NCI-H748 (cell line): ENCODE measurements around the gene TAGLN2.

Experiments used
- DNase-seq: peaks from one replicate; lab custom pipeline; 2025; ENCODE audit not compliant: unreplicated experiment; lab: John Stamatoyannopoulos, UW

The TAGLN2 gene

GRCh38 chr1:159936273-159936904 lies 11.1 kb upstream of the TAGLN2 start:
- DNase-seq, result peak; percentile 60

GRCh38 chr1:159935719-159936272 lies 10.5 kb upstream of the TAGLN2 start:
- no peak for DNase-seq

GRCh38 chr1:159935305-159935704 lies 10.0 kb upstream of the TAGLN2 start:
- DNase-seq, result no peak

- DNase-seq, result no peak
Measured at GRCh38 chr1:159934136-159935039, 9.1 kb upstream of the TAGLN2 start.

- no peak for DNase-seq
Measured at GRCh38 chr1:159933347-159933746, 8.0 kb upstream of the TAGLN2 start.

- no peak for DNase-seq
Measured at GRCh38 chr1:159932296-159933285, 7.3 kb upstream of the TAGLN2 start.

GRCh38 chr1:159931795-159932173 lies 6.5 kb upstream of the TAGLN2 start:
- no peak for DNase-seq

GRCh38 chr1:159931101-159931794 lies 5.9 kb upstream of the TAGLN2 start:
- no peak for DNase-seq

- DNase-seq, result no peak
Measured at GRCh38 chr1:159930634-159931033, 5.3 kb upstream of the TAGLN2 start.

GRCh38 chr1:159930216-159930615 lies 4.9 kb upstream of the TAGLN2 start:
- no peak for DNase-seq

- no peak for DNase-seq
Measured at GRCh38 chr1:159929155-159930051, 4.1 kb upstream of the TAGLN2 start.

- DNase-seq, result no peak
Measured at GRCh38 chr1:159928491-159929050, 3.3 kb upstream of the TAGLN2 start.

GRCh38 chr1:159927849-159928431 lies 2.6 kb upstream of the TAGLN2 start:
- DNase-seq, result no peak

GRCh38 chr1:159927211-159927848 lies 2.0 kb upstream of the TAGLN2 start:
- DNase-seq, result no peak

- DNase-seq, result no peak
Measured at GRCh38 chr1:159925719-159926078, 392 bp upstream of the TAGLN2 start.

- DNase-seq, result peak; percentile 80
Measured at GRCh38 chr1:159924025-159924790, 1.1 kb downstream of the TAGLN2 start.

- DNase-seq, result peak; percentile 96
Measured at GRCh38 chr1:159923203-159924024, 1.9 kb downstream of the TAGLN2 start.
